HL-60 (cell line): ENCODE measurements around the gene PLEKHG2.

Experiments used
- DNase-seq, 2 experiments: peaks; one replicate each; pipeline ENCODE4 v3.0.0-alpha.2; 2010 to 2020; ENCODE audit warnings: low read depth in 1 of 2, low spot score in 1 of 2
- H3K27ac ChIP-seq: fragments of 250-450 bp; sonication (Bioruptor Pico); replicated peaks from 2 replicates; pipeline ENCODE4 v1.5.1; 2020; ENCODE audit warnings: mild to moderate bottlenecking, moderate library complexity
- H3K27me3 ChIP-seq: fragments of 250-450 bp; sonication (Bioruptor Pico); 2 replicates; pipeline ENCODE4 v1.5.1; 2021; ENCODE audit warnings: mild to moderate bottlenecking, moderate library complexity; ENCODE audit not compliant: insufficient read depth, poor library complexity, severe bottlenecking
- H3K4me3 ChIP-seq: replicated peaks from 2 replicates; pipeline ENCODE4 v1.5.1; 2011; ENCODE audit warnings: mild to moderate bottlenecking, control low read depth, low read length; ENCODE audit not compliant: insufficient read depth
- CTCF ChIP-seq: IDR thresholded peaks from one replicate; pipeline ENCODE4 v1.5.1; 2011; ENCODE audit warnings: low read length, control low read depth, inconsistent platforms; ENCODE audit not compliant: insufficient read depth
- GABPA ChIP-seq: IDR thresholded peaks from 2 replicates; pipeline ENCODE4 v1.6.1; 2012; ENCODE audit warnings: low read depth
- POLR2AphosphoS5 ChIP-seq: IDR thresholded peaks from 2 replicates; pipeline ENCODE4 v1.6.1; 2012; ENCODE audit warnings: low read depth
- REST ChIP-seq: IDR thresholded peaks from 2 replicates; pipeline ENCODE4 v1.6.1; 2012; ENCODE audit warnings: low read depth; ENCODE audit not compliant: insufficient replicate concordance
- SPI1 ChIP-seq: IDR thresholded peaks from 2 replicates; pipeline ENCODE4 v1.6.1; 2012; ENCODE audit warnings: low read depth, mild to moderate bottlenecking, borderline replicate concordance

PLEKHG2 gene

GRCh38 chr19:39467941-39468340, 55.5 kb downstream of the PLEKHG2 start:
- no peak overlapping the region for H3K4me3 ChIP-seq
- no peaks in the 10 kb centered on the region for H3K27me3 ChIP-seq
- TF ChIP-seq GABPA (no peak), SPI1 (no peak), REST (no peak), POLR2AphosphoS5 (no peak), CTCF (no peak)
- no peak for DNase-seq
- H3K27ac ChIP-seq: no peak overlapping the region

- Histone ChIP-seq H3K27me3 (no peaks in the 10 kb centered on the region), H3K4me3 (no peak overlapping the region), H3K27ac (no peak overlapping the region)
- no peak for DNase-seq
- no peak for TF ChIP-seq CTCF
- TF ChIP-seq POLR2AphosphoS5: no peak
- TF ChIP-seq REST: no peak
- no peak for TF ChIP-seq GABPA
- TF ChIP-seq SPI1: no peak
Observed at GRCh38 chr19:39469036-39469435, 56.6 kb downstream of the PLEKHG2 start.

GRCh38 chr19:39469567-39469966, 57.1 kb downstream of the PLEKHG2 start:
- Histone ChIP-seq H3K27ac (no peak overlapping the region), H3K27me3 (no peaks in the 10 kb centered on the region), H3K4me3 (no peak overlapping the region)
- TF ChIP-seq POLR2AphosphoS5 (no peak), SPI1 (no peak), CTCF (no peak), GABPA (no peak), REST (no peak)
- DNase-seq: no peak
